Activated CD8-positive, alpha-beta T cell treated with anti-CD3 and anti-CD28 coated beads for 36 hours (primary cell): ENCODE data around the gene AK8. TPM values are rescaled to one million over a fixed set of nuclear protein-coding genes. Genes with fewer than 3 reads are reported as not detected.

Source experiments
- ATAC-seq: fragments of 200-7000 bp; cut with Tn5 transposase; one replicate; pipeline ENCODE4 v1.10.0; 2021; ENCODE audit warnings: mild to moderate bottlenecking, moderate library complexity
- CTCF ChIA-PET: fragments of 350-600 bp; sonication (Branson Sonifier 250); formaldehyde crosslinking; loops from one replicate; lab custom pipeline; 2021; ENCODE audit warnings: antibody characterized with exemption; lab: Charles Lee
- POLR2A ChIA-PET: fragments of 350-600 bp; sonication (Branson Sonifier 250); formaldehyde crosslinking; loops from one replicate; lab custom pipeline; 2021; ENCODE audit warnings: antibody characterized with exemption; lab: Charles Lee
- DNase-seq: peaks from one replicate; pipeline ENCODE4 v3.0.0-alpha.2; 2020
- H3K27ac Mint-ChIP-seq: one replicate; pipeline ENCODE4 v1.8.0; 2021; ENCODE audit warnings: mild to moderate bottlenecking, mixed read lengths
- H3K27me3 Mint-ChIP-seq: one replicate; pipeline ENCODE4 v1.8.0; 2021; ENCODE audit warnings: mixed read lengths
- H3K36me3 Mint-ChIP-seq: one replicate; pipeline ENCODE4 v1.8.0; 2021; ENCODE audit warnings: low read depth, mixed read lengths
- H3K4me1 Mint-ChIP-seq: one replicate; pipeline ENCODE4 v1.8.0; 2021; ENCODE audit warnings: low read depth, mixed read lengths
- H3K4me3 Mint-ChIP-seq: one replicate; pipeline ENCODE4 v1.8.0; 2021; ENCODE audit warnings: mild to moderate bottlenecking, moderate library complexity, mixed read lengths
- H3K9me3 Mint-ChIP-seq: one replicate; pipeline ENCODE4 v1.8.0; 2021; ENCODE audit warnings: mixed read lengths
- intact Hi-C: fragments of 100-400 bp; cut with micrococcal nuclease; formaldehyde crosslinking; loops from one replicate; pipeline ENCODE4 v1.10.0; 2022
- total RNA-seq, 2 experiments: library from RNA; stranded (reverse); gene quantifications; one replicate each; pipeline ENCODE4 v1.2.3, GENCODE V29; 2021
- TF ChIP-seq, protein P1 (sequence below): fragments of 200-600 bp; IDR thresholded peaks from one replicate; pipeline ENCODE4 v1.8.0; 2022; ENCODE audit warnings: antibody characterized with exemption, mild to moderate bottlenecking

Gene AK8
- total RNA-seq, 2 experiments from 2014 or later: not detected

DNA sequence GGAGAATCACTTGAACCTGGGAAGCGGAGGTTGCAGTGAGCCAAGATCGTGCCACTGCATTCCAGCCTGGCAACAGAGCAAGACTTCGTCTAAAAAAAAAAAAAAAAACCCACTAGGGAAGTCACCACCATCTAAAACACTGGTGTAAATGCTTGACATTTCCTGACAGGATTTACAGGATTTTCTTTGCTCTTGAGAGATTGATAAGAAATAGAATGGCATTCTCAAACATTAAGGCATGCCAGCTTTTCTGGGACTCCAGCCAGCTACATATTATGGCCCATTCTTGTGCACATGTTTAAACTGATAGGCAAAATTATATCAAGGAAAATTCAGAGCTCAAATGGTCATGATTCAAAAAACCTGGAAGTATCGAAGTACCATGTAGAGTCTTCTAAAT lies 179.1 kb downstream of the AK8 start:
- H3K4me3 Mint-ChIP-seq: no peak overlapping the region
- H3K27ac Mint-ChIP-seq: no peak overlapping the region
- peaks cover 4% of the 10 kb centered on the region for H3K4me1 Mint-ChIP-seq
- H3K9me3 Mint-ChIP-seq: peaks cover 25% of the 10 kb centered on the region
- TF ChIP-seq, protein P1, sequence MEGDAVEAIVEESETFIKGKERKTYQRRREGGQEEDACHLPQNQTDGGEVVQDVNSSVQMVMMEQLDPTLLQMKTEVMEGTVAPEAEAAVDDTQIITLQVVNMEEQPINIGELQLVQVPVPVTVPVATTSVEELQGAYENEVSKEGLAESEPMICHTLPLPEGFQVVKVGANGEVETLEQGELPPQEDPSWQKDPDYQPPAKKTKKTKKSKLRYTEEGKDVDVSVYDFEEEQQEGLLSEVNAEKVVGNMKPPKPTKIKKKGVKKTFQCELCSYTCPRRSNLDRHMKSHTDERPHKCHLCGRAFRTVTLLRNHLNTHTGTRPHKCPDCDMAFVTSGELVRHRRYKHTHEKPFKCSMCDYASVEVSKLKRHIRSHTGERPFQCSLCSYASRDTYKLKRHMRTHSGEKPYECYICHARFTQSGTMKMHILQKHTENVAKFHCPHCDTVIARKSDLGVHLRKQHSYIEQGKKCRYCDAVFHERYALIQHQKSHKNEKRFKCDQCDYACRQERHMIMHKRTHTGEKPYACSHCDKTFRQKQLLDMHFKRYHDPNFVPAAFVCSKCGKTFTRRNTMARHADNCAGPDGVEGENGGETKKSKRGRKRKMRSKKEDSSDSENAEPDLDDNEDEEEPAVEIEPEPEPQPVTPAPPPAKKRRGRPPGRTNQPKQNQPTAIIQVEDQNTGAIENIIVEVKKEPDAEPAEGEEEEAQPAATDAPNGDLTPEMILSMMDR: no peak
- ATAC-seq (no peak), DNase-seq (no peak)
- ChIA-PET CTCF (interaction anchor here (0.7 to 1.7 kb wide), 3 partner anchors 29 to 69 kb away, joined by 3 read pairs; partner anchors contain the start of genes DDX31 and GTF3C4), POLR2A (no interaction called here)
- intact Hi-C loops: no loop called here
- H3K27me3 Mint-ChIP-seq: peaks cover 7% of the 10 kb centered on the region
- H3K36me3 Mint-ChIP-seq: peaks cover 4% of the 10 kb centered on the region

DNA sequence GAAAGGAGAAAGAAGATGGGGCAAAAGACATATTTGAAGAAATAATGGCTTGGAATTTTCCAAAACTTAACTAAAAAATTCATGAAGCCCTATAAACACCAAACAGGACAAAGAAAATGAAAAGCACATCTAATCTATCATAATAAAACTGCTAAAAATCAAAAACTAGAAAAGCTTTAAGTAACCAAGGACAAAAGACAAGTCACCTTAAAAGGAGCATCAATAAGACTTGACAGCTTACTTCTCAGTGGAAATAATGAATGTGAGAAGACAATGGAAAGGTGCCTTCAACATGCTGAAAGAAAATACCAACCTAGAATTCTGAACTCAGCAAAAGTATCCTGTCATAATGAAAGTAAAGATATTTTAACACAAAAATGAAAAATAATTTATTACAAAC lies 180.9 kb downstream of the AK8 start:
- ATAC-seq (no peak), DNase-seq (no peak)
- ChIA-PET CTCF (no interaction called here), POLR2A (interaction anchor here (1.4 kb wide), 1 partner anchor 28 kb away, joined by 4 read pairs; the partner anchor contains the start of gene DDX31)
- no peak overlapping the region for H3K27ac Mint-ChIP-seq
- no peak overlapping the region for H3K4me3 Mint-ChIP-seq
- H3K4me1 Mint-ChIP-seq: peaks cover 6% of the 10 kb centered on the region
- intact Hi-C loops: no loop called here
- peaks cover 14% of the 10 kb centered on the region for H3K36me3 Mint-ChIP-seq
- peaks cover 25% of the 10 kb centered on the region for H3K9me3 Mint-ChIP-seq
- H3K27me3 Mint-ChIP-seq: peaks cover 2% of the 10 kb centered on the region
- TF ChIP-seq, protein P1: no peak

- Mint-ChIP-seq H3K27ac (no peak overlapping the region), H3K36me3 (peaks cover 37% of the 10 kb centered on the region), H3K9me3 (peaks cover 25% of the 10 kb centered on the region), H3K4me3 (no peak overlapping the region), H3K4me1 (peaks cover 6% of the 10 kb centered on the region), H3K27me3 (peaks cover 2% of the 10 kb centered on the region)
- ChIA-PET POLR2A (interaction anchor here (1.4 kb wide), 1 partner anchor 342 kb away, joined by 3 read pairs; no protein-coding TSS in a partner anchor), CTCF (interaction anchor here (0.8 to 1.4 kb wide), 4 partner anchors 17 to 185 kb away, joined by 3 read pairs; partner anchors contain the start of gene SPACA9)
- TF ChIP-seq, protein P1: peak; percentile 43
- intact Hi-C loops: no loop called here
- peak; percentile 36 for DNase-seq
- ATAC-seq: peak; percentile 92
Measured at GRCh38 chr9:132694144-132694543, 183.9 kb downstream of the AK8 start.

DNA sequence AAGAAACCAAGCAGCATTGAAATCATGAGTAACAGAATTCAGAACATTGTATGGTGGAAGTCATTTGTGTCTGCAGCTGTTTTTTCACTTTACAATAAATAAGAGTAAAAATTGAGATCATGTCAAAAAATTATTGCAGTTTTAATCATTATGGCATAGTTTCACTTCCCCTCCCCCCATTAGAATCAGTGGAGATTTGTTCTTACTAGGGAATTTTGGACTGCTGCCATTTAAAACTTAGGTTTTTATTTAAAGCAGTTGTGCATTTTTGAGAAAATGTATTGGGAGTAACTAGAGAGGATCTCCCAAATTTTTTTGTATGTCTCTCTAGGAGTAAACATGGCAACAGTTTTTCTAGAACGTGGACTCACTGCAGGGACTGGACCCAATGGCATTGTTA lies 187.4 kb downstream of the AK8 start:
- no peaks in the 10 kb centered on the region for H3K27me3 Mint-ChIP-seq
- no peak for DNase-seq
- CTCF ChIA-PET: no interaction called here
- no peak overlapping the region for H3K27ac Mint-ChIP-seq
- TF ChIP-seq, protein P1: no peak
- H3K4me1 Mint-ChIP-seq: peaks cover 11% of the 10 kb centered on the region
- intact Hi-C loops: no loop called here
- no peak for ATAC-seq
- no peak overlapping the region for H3K4me3 Mint-ChIP-seq
- POLR2A ChIA-PET: no interaction called here
- H3K9me3 Mint-ChIP-seq: peaks cover 4% of the 10 kb centered on the region
- peaks cover 52% of the 10 kb centered on the region for H3K36me3 Mint-ChIP-seq

- no peaks in the 10 kb centered on the region for H3K27me3 Mint-ChIP-seq
- ATAC-seq: no peak
- no peak overlapping the region for H3K27ac Mint-ChIP-seq
- H3K4me1 Mint-ChIP-seq: peaks cover 35% of the 10 kb centered on the region
- H3K9me3 Mint-ChIP-seq: no peaks in the 10 kb centered on the region
- intact Hi-C loops: no loop called here
- TF ChIP-seq, protein P1: no peak
- H3K36me3 Mint-ChIP-seq: peaks cover 60% of the 10 kb centered on the region
- H3K4me3 Mint-ChIP-seq: no peak overlapping the region
- CTCF ChIA-PET: no interaction called here
- no peak for DNase-seq
- POLR2A ChIA-PET: interaction anchor here (1.7 kb wide), 1 partner anchor 12 kb away, joined by 4 read pairs; no protein-coding TSS in a partner anchor
Measured at GRCh38 chr9:132683873-132684272, 194.2 kb downstream of the AK8 start.
